Glutamatergic neuron (in vitro differentiated cells): ENCODE measurements around the gene DDX19B. TPM values are rescaled to one million over a fixed set of nuclear protein-coding genes. Genes with fewer than 3 reads are reported as not detected.
A peak's percentile ranks its signal among the peaks of the same experiment; 100 is the strongest.
"Not testable (repeated sequence)": the region's sequence is repeated elsewhere in the genome, so short reads cannot be mapped to it uniquely, and the experiment has no call there.

Experiments used
- DNase-seq: peaks from one replicate; pipeline ENCODE4 v3.0.0; 2022
- H3K27ac Mint-ChIP-seq: one replicate; pipeline ENCODE4 v1.8.0; 2020; ENCODE audit warnings: mild to moderate bottlenecking, mixed read lengths, inconsistent platforms; ENCODE audit not compliant: unreplicated experiment
- H3K27me3 Mint-ChIP-seq: one replicate; pipeline ENCODE4 v1.8.0; 2020; ENCODE audit warnings: mild to moderate bottlenecking, moderate library complexity, mixed read lengths, inconsistent platforms; ENCODE audit not compliant: unreplicated experiment
- H3K36me3 Mint-ChIP-seq: one replicate; pipeline ENCODE4 v1.8.0; 2020; ENCODE audit warnings: mild to moderate bottlenecking, mixed read lengths, inconsistent platforms; ENCODE audit not compliant: unreplicated experiment
- H3K4me1 Mint-ChIP-seq: one replicate; pipeline ENCODE4 v1.8.0; 2020; ENCODE audit warnings: mild to moderate bottlenecking, low read depth, mixed read lengths, inconsistent platforms; ENCODE audit not compliant: unreplicated experiment
- H3K4me3 Mint-ChIP-seq: one replicate; pipeline ENCODE4 v1.8.0; 2020; ENCODE audit warnings: mild to moderate bottlenecking, mixed read lengths, inconsistent platforms; ENCODE audit not compliant: unreplicated experiment
- H3K9me3 Mint-ChIP-seq: one replicate; pipeline ENCODE4 v1.8.0; 2020; ENCODE audit warnings: mild to moderate bottlenecking, moderate library complexity, mixed read lengths, inconsistent platforms; ENCODE audit not compliant: unreplicated experiment
- total RNA-seq: library from RNA; stranded (reverse); fragmentation: NEBNext Ultra II Directional; extraction: Animal tissue kit (Norgen Biotek cat#: 25700); gene quantifications from one replicate; pipeline ENCODE4 v1.2.1, GENCODE V29; 2021; ENCODE audit not compliant: unreplicated experiment
- TF ChIP-seq, protein P1 (sequence below): fragments of 200-600 bp; sonication (generic); IDR thresholded peaks from one replicate; pipeline ENCODE4 v1.5.0; 2021; ENCODE audit not compliant: partially characterized antibody, unreplicated experiment

The DDX19B gene
- total RNA-seq, 1 donor from 2014 or later, result 50.4 TPM

DNA sequence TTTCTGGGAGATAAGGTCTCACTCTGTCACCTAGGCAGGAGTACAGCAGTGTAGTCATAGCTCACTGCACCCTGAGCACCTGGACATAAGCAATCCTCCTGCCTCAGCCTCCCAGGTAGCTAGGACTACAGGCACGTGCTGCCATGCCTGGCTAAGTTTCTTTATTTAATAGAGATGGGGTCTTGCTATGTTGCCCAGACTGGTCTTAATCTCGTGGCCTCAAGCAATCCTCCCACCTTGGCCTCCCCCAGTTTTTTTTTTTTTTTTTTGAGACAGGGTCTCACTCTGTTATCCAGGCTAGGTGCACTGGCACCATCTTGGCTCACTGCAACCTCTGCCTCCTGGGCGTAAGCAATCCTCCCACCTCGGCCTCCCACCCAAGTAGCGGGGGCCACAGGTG lies 21.1 kb downstream of the DDX19B start:
- TF ChIP-seq, protein P1, sequence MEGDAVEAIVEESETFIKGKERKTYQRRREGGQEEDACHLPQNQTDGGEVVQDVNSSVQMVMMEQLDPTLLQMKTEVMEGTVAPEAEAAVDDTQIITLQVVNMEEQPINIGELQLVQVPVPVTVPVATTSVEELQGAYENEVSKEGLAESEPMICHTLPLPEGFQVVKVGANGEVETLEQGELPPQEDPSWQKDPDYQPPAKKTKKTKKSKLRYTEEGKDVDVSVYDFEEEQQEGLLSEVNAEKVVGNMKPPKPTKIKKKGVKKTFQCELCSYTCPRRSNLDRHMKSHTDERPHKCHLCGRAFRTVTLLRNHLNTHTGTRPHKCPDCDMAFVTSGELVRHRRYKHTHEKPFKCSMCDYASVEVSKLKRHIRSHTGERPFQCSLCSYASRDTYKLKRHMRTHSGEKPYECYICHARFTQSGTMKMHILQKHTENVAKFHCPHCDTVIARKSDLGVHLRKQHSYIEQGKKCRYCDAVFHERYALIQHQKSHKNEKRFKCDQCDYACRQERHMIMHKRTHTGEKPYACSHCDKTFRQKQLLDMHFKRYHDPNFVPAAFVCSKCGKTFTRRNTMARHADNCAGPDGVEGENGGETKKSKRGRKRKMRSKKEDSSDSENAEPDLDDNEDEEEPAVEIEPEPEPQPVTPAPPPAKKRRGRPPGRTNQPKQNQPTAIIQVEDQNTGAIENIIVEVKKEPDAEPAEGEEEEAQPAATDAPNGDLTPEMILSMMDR, result no peak
- H3K4me1 Mint-ChIP-seq, result no peaks in the 10 kb centered on the region

DNA sequence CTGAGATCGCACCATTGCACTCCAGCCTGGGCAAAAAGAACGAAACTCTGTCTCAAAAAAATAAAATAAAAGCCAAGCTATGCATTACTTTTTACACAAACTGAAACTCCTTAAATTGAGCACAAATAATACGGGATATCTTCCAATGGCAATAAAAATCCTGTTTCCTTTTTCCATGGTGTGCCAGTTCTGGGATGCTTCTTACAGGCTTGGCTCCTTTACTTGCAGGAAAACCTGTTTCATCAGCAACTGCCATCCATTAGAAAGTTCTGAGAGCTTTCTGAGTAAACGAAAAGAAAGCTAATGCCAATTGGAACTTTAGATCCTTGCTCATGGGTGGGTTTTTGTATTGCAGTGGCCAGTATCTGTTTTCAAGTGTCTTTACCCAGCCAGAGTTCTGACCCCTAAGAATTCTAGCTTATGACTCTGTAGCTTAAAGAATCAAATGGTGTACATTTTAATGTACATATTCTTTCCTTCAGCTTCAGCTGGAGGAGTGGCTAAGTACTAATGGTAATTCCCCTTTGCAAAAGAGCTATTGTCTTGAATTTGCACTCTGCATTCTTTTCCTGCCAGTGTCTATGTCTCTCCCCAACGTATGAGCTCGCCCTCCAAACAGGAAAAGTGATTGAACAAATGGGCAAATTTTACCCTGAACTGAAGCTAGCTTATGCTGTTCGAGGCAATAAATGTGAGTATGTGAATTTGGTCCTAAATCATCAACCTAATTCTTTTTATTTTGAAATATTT lies 26.2 kb downstream of the DDX19B start:
- no peak for DNase-seq
- H3K27ac Mint-ChIP-seq, result no peak overlapping the region
- peaks cover 1% of the 10 kb centered on the region for H3K9me3 Mint-ChIP-seq
- H3K27me3 Mint-ChIP-seq, result no peaks in the 10 kb centered on the region
- no peaks in the 10 kb centered on the region for H3K36me3 Mint-ChIP-seq
- H3K4me1 Mint-ChIP-seq, result no peaks in the 10 kb centered on the region
- H3K4me3 Mint-ChIP-seq, result no peak overlapping the region
- TF ChIP-seq, protein P1, result no peak

More for the DNA sequence above, 21.1 kb downstream of the DDX19B start:
- no peak overlapping the region for H3K27ac Mint-ChIP-seq
- H3K36me3 Mint-ChIP-seq, result no peaks in the 10 kb centered on the region
- H3K9me3 Mint-ChIP-seq, result peaks cover 1% of the 10 kb centered on the region
- no peaks in the 10 kb centered on the region for H3K27me3 Mint-ChIP-seq
- no peak for DNase-seq
- no peak overlapping the region for H3K4me3 Mint-ChIP-seq

DNA sequence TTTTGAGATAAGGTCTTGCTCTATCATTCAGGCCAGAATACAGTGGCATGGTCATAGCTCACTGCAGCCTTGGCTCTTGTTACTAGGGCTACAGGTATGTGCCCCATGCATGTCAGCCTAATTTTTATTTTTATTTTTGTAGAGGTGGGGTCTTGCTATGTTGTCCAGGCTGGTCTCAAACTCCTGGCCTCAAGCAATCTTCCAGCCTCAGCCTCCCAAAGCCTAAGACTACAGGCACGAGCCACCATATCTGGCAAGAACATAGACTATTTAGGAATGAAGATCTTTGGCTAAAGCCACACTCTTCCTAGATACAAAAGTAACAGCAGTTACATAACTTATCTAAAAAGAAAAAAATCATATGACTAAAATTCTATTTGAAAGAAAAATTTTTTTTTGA lies 32.1 kb downstream of the DDX19B start:
- Mint-ChIP-seq H3K4me3 (no peak overlapping the region), H3K4me1 (no peaks in the 10 kb centered on the region), H3K27me3 (peaks cover 4% of the 10 kb centered on the region), H3K9me3 (no peaks in the 10 kb centered on the region), H3K27ac (no peak overlapping the region), H3K36me3 (peaks cover 5% of the 10 kb centered on the region)
- no peak for DNase-seq
- TF ChIP-seq, protein P1, result no peak

DNA sequence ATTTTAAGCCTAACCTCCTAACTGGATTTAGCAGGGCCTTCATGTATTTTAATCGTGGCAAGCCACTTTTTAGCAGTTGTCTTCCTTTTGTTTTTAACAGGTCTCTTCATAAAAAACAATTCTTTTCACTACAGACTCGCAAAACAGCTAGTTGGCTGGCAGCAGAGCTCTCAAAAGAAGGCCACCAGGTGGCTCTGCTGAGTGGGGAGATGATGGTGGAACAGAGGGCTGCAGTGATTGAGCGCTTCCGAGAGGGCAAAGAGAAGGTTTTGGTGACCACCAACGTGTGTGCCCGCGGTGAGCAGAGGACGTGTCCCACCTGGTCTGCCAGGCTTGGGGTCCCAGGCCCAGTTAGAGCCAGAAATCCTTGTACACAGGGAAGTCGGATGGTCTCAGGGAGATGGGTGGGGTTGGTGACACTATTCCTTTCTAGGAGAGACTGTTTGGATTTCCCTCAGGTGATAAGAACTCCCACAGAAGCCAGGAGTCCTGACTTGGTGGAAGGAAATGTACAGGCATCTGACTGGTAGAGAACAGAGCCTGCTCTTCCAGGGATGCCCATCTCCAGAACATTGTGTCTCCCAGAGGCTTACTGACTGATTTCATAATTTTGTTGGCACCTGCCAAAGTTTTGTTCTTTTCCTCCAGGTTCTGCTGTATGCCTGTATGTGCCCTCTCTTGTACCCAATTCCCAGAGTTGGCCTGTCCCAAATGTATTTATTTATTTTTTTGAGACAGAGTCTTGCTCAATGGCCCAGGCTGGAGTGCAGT lies 32.8 kb downstream of the DDX19B start:
- Mint-ChIP-seq H3K4me1 (no peaks in the 10 kb centered on the region), H3K27me3 (peaks cover 4% of the 10 kb centered on the region), H3K27ac (no peak overlapping the region), H3K9me3 (no peaks in the 10 kb centered on the region), H3K36me3 (peaks cover 5% of the 10 kb centered on the region), H3K4me3 (no peak overlapping the region)
- TF ChIP-seq, protein P1, result no peak
- peak; percentile 29 for DNase-seq

DNA sequence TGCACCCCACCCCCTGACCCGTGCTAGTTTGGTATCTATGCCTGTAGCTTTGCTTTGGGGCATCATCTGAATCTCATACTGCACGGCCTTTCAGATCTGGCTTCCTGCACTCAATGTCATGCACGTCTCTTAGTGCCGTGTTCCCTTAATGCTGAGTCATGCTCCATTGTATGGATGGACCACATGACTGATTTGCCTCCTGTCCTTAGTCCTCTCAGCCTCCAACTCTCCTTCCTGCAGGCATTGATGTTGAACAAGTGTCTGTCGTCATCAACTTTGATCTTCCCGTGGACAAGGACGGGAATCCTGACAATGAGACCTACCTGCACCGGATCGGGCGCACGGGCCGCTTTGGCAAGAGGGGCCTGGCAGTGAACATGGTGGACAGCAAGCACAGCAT lies 33.7 kb downstream of the DDX19B start:
- DNase-seq, H3K4me1 Mint-ChIP-seq, H3K36me3 Mint-ChIP-seq, H3K9me3 Mint-ChIP-seq, H3K4me3 Mint-ChIP-seq, H3K27me3 Mint-ChIP-seq: not testable (repeated sequence)
- peak overlapping the region; percentile 74 for H3K27ac Mint-ChIP-seq
